Muscle layer of duodenum (tissue), 2 donors: ENCODE results near the gene PTOV1.

Experiments used
- H3K27ac ChIP-seq: one replicate; pipeline ENCODE4 v1.7.0; 2013; ENCODE audit warnings: mild to moderate bottlenecking, low read length
- H3K27me3 ChIP-seq: one replicate; pipeline ENCODE4 v1.7.0; 2013; ENCODE audit warnings: low read depth, mild to moderate bottlenecking, control low read depth, low read length
- H3K36me3 ChIP-seq, 2 donors: one replicate each; pipeline ENCODE4 v1.7.0; 2013; ENCODE audit warnings: low read length in 2 of 2, control low read depth in 1 of 2, mild to moderate bottlenecking in 1 of 2; ENCODE audit not compliant: insufficient read depth in 2 of 2, control insufficient read depth in 1 of 2
- H3K4me1 ChIP-seq, 2 donors: one replicate each; pipeline ENCODE4 v1.7.0; 2013; ENCODE audit warnings: low read length in 2 of 2, mild to moderate bottlenecking in 2 of 2, control low read depth in 1 of 2, moderate library complexity in 1 of 2; ENCODE audit not compliant: insufficient read depth in 2 of 2, control insufficient read depth in 1 of 2
- H3K4me3 ChIP-seq, 2 donors: one replicate each; pipeline ENCODE4 v1.7.0; 2013; ENCODE audit warnings: low read length in 2 of 2, low read depth in 1 of 2, mild to moderate bottlenecking in 1 of 2
- H3K9me3 ChIP-seq, 2 donors: one replicate each; pipeline ENCODE4 v1.7.0; 2013; ENCODE audit warnings: low read length in 2 of 2, control low read depth in 1 of 2, mild to moderate bottlenecking in 1 of 2; ENCODE audit not compliant: control insufficient read depth in 1 of 2
- donor health status: healthy.

Gene PTOV1

DNA sequence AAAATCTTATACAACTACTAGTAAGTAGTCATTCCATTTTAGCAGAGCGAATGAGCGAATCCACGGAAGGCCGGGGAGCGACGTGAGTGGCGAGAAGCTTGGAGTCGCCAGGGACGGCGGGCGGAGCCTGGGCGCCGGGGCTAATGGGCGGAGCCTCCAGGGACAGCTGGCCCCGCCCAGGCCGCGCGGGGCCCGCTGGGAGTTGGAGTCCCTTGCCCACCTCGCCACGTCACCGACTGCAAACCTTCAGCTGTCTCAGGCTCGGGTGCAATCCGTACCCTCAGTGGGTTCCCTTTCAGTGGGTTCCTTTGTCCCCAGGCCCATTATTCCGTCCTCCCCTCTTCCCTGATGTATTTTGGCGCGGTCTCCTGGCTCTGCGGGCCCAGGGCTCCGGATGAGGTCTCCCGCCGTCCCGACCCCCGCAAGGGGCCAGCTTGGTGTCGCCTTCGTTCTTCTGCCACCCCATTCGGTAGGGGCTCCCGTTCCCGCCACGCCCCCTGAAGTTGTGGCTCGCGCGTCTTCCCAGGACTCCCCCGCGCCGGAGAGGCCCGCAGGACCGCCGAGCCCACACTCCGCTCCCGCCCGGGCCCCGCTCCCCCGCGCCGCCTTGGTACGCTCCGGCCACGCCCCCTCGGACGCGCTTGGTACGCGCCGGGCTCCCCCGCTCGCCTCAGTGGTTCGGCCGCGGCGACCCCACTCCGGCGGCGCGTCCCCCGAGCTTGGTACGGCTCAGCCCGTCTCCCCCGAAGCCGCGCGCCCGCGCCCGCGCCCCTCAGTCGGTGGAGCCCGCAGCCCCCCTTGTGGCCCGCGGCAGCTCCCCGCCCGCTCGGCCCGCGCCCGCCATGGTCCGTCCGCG, at the start of gene PTOV1:
PTOV1 (plus strand) TSS at position 673 of the 856 bp plus-strand sequence.
- H3K36me3 ChIP-seq = peaks cover 3 to 8% of the 10 kb centered on the region in 2 donors
- H3K27me3 ChIP-seq = no peaks in the 10 kb centered on the region
- H3K9me3 ChIP-seq = no peaks in the 10 kb centered on the region
- peak within 1 kb of the TSS; percentile 95 for H3K27ac ChIP-seq
- peak within 1 kb of the TSS; percentile 66 to 87 for H3K4me3 ChIP-seq
- H3K4me1 ChIP-seq = peaks cover 17 to 21% of the 10 kb centered on the region in 2 donors

GRCh38 chr19:49801401-49801888, 49.5 kb upstream of the PTOV1 start:
- Histone ChIP-seq H3K9me3 (no peaks in the 10 kb centered on the region), H3K27me3 (no peaks in the 10 kb centered on the region), H3K27ac (no peak overlapping the region), H3K36me3 (peaks cover 32 to 66% of the 10 kb centered on the region in 2 donors), H3K4me3 (peak overlapping the region in 1 of 2 donors; percentile 63), H3K4me1 (peaks cover 0 to 7% of the 10 kb centered on the region in 2 donors)

- no peak overlapping the region for H3K27ac ChIP-seq
- H3K27me3 ChIP-seq = no peaks in the 10 kb centered on the region
- H3K36me3 ChIP-seq = peaks cover 25 to 63% of the 10 kb centered on the region in 2 donors
- peak overlapping the region in 1 of 2 donors; percentile 63 for H3K4me3 ChIP-seq
- no peaks in the 10 kb centered on the region for H3K9me3 ChIP-seq
- H3K4me1 ChIP-seq = peaks cover 0 to 7% of the 10 kb centered on the region in 2 donors
Measured at GRCh38 chr19:49801966-49802661, 48.8 kb upstream of the PTOV1 start.

GRCh38 chr19:49802836-49803528, 48.0 kb upstream of the PTOV1 start:
- Histone ChIP-seq H3K9me3 (no peaks in the 10 kb centered on the region), H3K36me3 (peaks cover 22 to 63% of the 10 kb centered on the region in 2 donors), H3K27me3 (no peaks in the 10 kb centered on the region), H3K4me1 (peaks cover 0 to 13% of the 10 kb centered on the region in 2 donors), H3K4me3 (peak overlapping the region in 1 of 2 donors; percentile 63), H3K27ac (no peak overlapping the region)

DNA sequence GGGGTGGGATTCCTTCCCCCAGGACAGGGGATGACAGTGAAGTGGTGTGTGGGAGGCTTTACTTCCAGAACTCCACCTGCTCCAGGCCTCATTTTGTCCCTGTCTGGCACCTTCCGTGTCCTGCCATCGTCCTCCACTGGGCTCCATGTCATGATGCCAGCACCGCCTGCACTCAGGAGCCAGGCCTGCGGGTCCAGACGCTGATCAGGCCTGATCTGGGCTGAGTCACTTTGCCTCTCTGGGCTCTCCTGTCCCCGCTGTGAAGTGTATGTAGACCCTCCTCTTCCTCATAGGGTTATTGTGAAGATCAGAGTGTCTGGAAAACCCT, 47.5 kb upstream of the PTOV1 start:
- Histone ChIP-seq H3K36me3 (peaks cover 17 to 58% of the 10 kb centered on the region in 2 donors), H3K4me1 (peaks cover 0 to 18% of the 10 kb centered on the region in 2 donors), H3K27ac (no peak overlapping the region), H3K9me3 (no peaks in the 10 kb centered on the region), H3K4me3 (no peak overlapping the region), H3K27me3 (no peaks in the 10 kb centered on the region)

GRCh38 chr19:49805822-49806619, 44.9 kb upstream of the PTOV1 start:
- H3K9me3 ChIP-seq = no peaks in the 10 kb centered on the region
- H3K36me3 ChIP-seq = peaks cover 9 to 33% of the 10 kb centered on the region in 2 donors
- H3K27ac ChIP-seq = no peak overlapping the region
- peaks cover 0 to 19% of the 10 kb centered on the region in 2 donors for H3K4me1 ChIP-seq
- no peak overlapping the region for H3K4me3 ChIP-seq
- no peaks in the 10 kb centered on the region for H3K27me3 ChIP-seq

- no peaks in the 10 kb centered on the region for H3K9me3 ChIP-seq
- no peak overlapping the region for H3K27ac ChIP-seq
- peaks cover 9 to 30% of the 10 kb centered on the region in 2 donors for H3K36me3 ChIP-seq
- peaks cover 0 to 18% of the 10 kb centered on the region in 2 donors for H3K4me1 ChIP-seq
- no peaks in the 10 kb centered on the region for H3K27me3 ChIP-seq
- no peak overlapping the region for H3K4me3 ChIP-seq
Measured at GRCh38 chr19:49806620-49806959, 44.4 kb upstream of the PTOV1 start.

GRCh38 chr19:49807058-49807903, 43.7 kb upstream of the PTOV1 start:
- Histone ChIP-seq H3K27ac (no peak overlapping the region), H3K36me3 (peaks cover 9 to 25% of the 10 kb centered on the region in 2 donors), H3K4me3 (no peak overlapping the region), H3K27me3 (no peaks in the 10 kb centered on the region), H3K4me1 (peaks cover 0 to 14% of the 10 kb centered on the region in 2 donors), H3K9me3 (no peaks in the 10 kb centered on the region)

- peaks cover 7 to 20% of the 10 kb centered on the region in 2 donors for H3K36me3 ChIP-seq
- H3K27ac ChIP-seq = no peak overlapping the region
- no peaks in the 10 kb centered on the region for H3K27me3 ChIP-seq
- H3K4me1 ChIP-seq = peaks cover 0 to 19% of the 10 kb centered on the region in 2 donors
- no peaks in the 10 kb centered on the region for H3K9me3 ChIP-seq
- peak overlapping the region in 1 of 2 donors; percentile 87 for H3K4me3 ChIP-seq
Measured at GRCh38 chr19:49807904-49808675, 42.9 kb upstream of the PTOV1 start.
